Nephron progenitor cell (in vitro differentiated cells): ENCODE measurements around the gene TATDN2.
A peak's percentile ranks its signal among the peaks of the same experiment; 100 is the strongest.

Experiments used
- DNase-seq: peaks from one replicate; pipeline ENCODE4 v3.0.0; 2021
- H3K27ac Mint-ChIP-seq: 2 replicates; pipeline ENCODE4 v1.8.0; 2021; ENCODE audit warnings: mild to moderate bottlenecking, moderate library complexity, mixed read lengths
- H3K27me3 Mint-ChIP-seq: 2 replicates; pipeline ENCODE4 v1.8.0; 2021; ENCODE audit warnings: mild to moderate bottlenecking, low read depth, mixed read lengths; ENCODE audit not compliant: poor library complexity
- H3K36me3 Mint-ChIP-seq: 2 replicates; pipeline ENCODE4 v1.8.0; 2021; ENCODE audit warnings: low read depth, mixed read lengths
- H3K4me1 Mint-ChIP-seq: 2 replicates; pipeline ENCODE4 v1.8.0; 2021; ENCODE audit warnings: mixed read lengths
- H3K4me3 Mint-ChIP-seq: 2 replicates; pipeline ENCODE4 v1.8.0; 2021; ENCODE audit warnings: mild to moderate bottlenecking, moderate library complexity, mixed read lengths
- H3K9me3 Mint-ChIP-seq: 2 replicates; pipeline ENCODE4 v1.8.0; 2021; ENCODE audit warnings: mild to moderate bottlenecking, moderate library complexity, mixed read lengths
- TF ChIP-seq, protein P1 (sequence below): fragments of 200-600 bp; sonication (generic); IDR thresholded peaks from 2 replicates; pipeline ENCODE4 v1.5.0; 2021; ENCODE audit warnings: antibody characterized with exemption

TATDN2 gene

DNA sequence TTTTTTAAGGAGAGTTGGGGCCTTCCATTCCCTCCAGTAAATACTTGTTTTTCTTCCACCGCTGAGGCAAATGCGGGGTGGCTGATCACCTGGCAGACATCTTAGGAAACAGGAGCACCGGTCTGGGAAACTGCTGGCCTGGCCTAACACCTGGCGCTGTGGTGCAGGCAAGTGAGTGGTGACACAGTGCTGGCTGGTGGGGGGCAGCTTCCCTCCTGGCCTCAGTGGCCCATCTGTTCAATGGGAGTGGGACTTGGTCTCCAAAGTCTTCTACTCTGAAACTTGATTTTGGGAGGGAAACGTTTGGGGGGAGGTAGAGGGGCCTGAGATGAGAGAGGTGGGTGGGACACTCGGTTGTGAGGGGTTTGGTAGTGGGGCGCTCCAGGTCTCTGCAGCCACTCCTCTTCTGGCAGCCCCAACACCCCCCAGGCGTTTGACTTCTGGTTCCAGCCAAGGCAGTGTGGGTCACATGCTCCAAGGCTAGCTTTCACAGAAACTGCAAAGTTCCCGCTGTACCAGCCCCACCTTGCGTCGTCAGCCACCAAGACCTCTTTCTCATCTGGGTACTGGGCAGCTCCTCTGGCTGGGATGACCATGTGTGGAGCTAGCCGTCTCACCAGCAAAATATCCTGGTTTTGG is 39.8 kb downstream of the TATDN2 start:
- H3K27ac Mint-ChIP-seq, result no peak overlapping the region
- H3K36me3 Mint-ChIP-seq, result peaks cover 15% of the 10 kb centered on the region
- no peak overlapping the region for H3K4me3 Mint-ChIP-seq
- H3K4me1 Mint-ChIP-seq, result peaks cover 49% of the 10 kb centered on the region
- TF ChIP-seq, protein P1, sequence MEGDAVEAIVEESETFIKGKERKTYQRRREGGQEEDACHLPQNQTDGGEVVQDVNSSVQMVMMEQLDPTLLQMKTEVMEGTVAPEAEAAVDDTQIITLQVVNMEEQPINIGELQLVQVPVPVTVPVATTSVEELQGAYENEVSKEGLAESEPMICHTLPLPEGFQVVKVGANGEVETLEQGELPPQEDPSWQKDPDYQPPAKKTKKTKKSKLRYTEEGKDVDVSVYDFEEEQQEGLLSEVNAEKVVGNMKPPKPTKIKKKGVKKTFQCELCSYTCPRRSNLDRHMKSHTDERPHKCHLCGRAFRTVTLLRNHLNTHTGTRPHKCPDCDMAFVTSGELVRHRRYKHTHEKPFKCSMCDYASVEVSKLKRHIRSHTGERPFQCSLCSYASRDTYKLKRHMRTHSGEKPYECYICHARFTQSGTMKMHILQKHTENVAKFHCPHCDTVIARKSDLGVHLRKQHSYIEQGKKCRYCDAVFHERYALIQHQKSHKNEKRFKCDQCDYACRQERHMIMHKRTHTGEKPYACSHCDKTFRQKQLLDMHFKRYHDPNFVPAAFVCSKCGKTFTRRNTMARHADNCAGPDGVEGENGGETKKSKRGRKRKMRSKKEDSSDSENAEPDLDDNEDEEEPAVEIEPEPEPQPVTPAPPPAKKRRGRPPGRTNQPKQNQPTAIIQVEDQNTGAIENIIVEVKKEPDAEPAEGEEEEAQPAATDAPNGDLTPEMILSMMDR, result no peak
- no peaks in the 10 kb centered on the region for H3K9me3 Mint-ChIP-seq
- H3K27me3 Mint-ChIP-seq, result peaks cover 3% of the 10 kb centered on the region
- DNase-seq, result no peak

DNA sequence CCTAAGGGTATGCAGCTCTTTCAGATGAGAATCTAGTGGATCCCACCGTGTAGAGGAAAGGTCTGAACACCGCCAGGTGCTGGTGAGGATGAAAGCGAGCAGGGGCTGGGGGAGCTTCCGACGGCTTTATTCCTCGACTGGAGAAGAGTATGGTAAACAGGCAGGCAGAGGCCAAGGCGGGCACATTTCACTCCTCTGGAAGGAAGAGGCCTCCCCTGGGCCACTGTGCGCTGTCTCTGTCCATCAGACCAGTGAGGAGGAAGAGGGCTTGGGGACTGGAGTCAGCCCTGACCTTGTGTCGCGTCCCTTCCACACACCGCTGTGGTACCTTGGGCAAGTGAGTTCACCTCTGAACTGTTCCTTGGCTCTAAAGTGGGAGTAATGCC is 40.3 kb downstream of the TATDN2 start:
- peaks cover 3% of the 10 kb centered on the region for H3K27me3 Mint-ChIP-seq
- H3K27ac Mint-ChIP-seq, result peak overlapping the region; percentile 48
- no peaks in the 10 kb centered on the region for H3K9me3 Mint-ChIP-seq
- H3K4me3 Mint-ChIP-seq, result no peak overlapping the region
- H3K4me1 Mint-ChIP-seq, result peaks cover 49% of the 10 kb centered on the region
- TF ChIP-seq, protein P1, result no peak
- DNase-seq, result no peak
- H3K36me3 Mint-ChIP-seq, result peaks cover 15% of the 10 kb centered on the region

DNA sequence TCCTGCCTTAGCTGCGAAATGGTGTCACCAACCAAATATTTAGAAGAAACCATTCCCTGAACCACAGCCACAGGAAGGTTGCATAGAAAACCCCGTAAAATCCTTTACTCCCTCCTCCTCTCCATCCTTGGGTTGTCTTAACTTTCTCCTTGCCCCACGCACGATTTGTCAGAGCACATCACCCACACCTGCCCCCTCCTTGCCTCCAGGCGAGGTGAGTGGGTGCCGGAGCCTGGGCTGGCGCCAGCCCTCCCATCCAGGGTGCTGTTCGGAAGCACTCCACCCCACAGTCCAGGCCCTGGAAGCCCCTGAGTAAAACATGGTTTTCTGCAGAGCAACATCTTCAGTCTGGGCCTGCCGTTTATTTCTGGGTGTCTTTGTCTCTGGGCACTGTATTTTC is 40.8 kb downstream of the TATDN2 start:
- no peaks in the 10 kb centered on the region for H3K9me3 Mint-ChIP-seq
- TF ChIP-seq, protein P1, result no peak
- no peak for DNase-seq
- peaks cover 15% of the 10 kb centered on the region for H3K36me3 Mint-ChIP-seq
- H3K27me3 Mint-ChIP-seq, result peaks cover 3% of the 10 kb centered on the region
- no peak overlapping the region for H3K27ac Mint-ChIP-seq
- peaks cover 49% of the 10 kb centered on the region for H3K4me1 Mint-ChIP-seq
- H3K4me3 Mint-ChIP-seq, result no peak overlapping the region

DNA sequence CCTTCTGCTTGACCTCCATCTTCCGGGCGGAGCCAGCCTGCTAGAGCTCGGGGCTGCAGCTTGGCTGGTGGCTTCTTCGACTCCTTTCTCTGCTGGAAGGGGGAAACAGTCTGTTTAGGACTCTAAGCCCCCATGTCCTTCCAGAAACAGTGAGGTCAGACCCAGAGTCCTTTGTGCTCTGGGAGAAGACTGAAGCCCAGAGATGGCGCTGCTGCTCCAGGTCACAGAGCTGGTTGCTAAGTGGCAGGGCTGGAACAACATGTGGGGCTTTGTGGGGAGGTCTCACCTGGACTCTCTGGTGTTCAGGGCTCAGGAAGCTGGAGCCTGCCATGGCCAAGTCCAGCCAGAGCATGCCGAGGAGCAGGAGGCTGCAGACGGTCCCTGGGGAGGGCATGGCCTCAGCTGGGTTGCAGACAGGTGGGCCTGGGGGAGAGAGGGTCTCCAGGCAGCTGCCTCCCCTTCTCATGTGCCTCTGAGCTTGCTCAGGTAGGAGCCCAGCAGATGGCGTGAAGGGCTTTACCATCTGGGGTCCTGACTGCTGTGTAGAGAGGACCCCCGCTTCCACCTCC is 41.6 kb downstream of the TATDN2 start:
- H3K27ac Mint-ChIP-seq, result peak overlapping the region; percentile 85
- H3K36me3 Mint-ChIP-seq, result peaks cover 16% of the 10 kb centered on the region
- H3K4me3 Mint-ChIP-seq, result no peak overlapping the region
- H3K9me3 Mint-ChIP-seq, result no peaks in the 10 kb centered on the region
- DNase-seq, result no peak
- H3K27me3 Mint-ChIP-seq, result peaks cover 3% of the 10 kb centered on the region
- H3K4me1 Mint-ChIP-seq, result peaks cover 46% of the 10 kb centered on the region
- TF ChIP-seq, protein P1, result no peak

DNA sequence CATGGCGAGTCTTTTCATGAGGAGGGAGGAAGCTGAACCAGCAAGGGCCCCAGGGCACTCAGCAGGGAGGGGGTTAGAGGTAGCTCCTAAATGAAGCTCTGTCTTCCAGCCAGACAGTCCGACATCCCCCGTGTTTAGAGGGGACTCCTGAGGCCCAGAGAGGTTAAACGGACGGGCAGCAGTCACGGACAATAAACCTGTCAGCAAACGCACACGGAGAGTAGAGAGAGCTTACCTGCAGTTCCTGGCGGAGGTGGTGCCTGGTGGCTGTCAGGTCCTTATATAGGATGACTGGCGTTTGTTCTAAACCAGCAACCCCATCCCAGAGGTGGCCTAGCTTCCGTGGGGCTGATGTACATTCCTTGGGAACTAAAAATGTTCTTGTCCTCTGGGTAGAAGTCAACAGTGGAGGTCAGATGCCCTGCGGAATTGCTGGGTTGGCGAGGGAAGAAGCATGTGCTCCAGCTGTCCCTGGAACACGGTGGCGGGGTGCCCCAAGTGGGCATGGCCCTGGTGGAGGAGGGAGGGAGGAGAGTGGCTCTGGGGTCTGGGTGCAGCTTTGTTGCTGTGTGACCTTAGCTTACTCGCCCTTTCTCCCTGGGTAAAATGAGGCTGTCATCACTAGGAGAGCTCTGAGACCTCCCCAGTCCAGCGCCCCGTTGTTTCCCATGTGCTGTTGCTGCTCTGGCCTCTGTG is 42.4 kb downstream of the TATDN2 start:
- peaks cover 3% of the 10 kb centered on the region for H3K27me3 Mint-ChIP-seq
- H3K27ac Mint-ChIP-seq, result peak overlapping the region; percentile 85
- no peak for DNase-seq
- H3K36me3 Mint-ChIP-seq, result peaks cover 22% of the 10 kb centered on the region
- TF ChIP-seq, protein P1, result no peak
- H3K4me3 Mint-ChIP-seq, result no peak overlapping the region
- peaks cover 38% of the 10 kb centered on the region for H3K4me1 Mint-ChIP-seq
- H3K9me3 Mint-ChIP-seq, result no peaks in the 10 kb centered on the region
